Lung (tissue), 12 donors: Measurements from ENCODE around the gene C4BPB. TPM values are rescaled to one million over a fixed set of nuclear protein-coding genes. Genes with fewer than 3 reads are reported as not detected.

Experiments used
- ATAC-seq: fragments of 200-7000 bp; cut with Tn5 transposase; one replicate; pipeline ENCODE4 v1.9.1; 2020; ENCODE audit warnings: moderate number of reproducible peaks; ENCODE audit not compliant: insufficient read depth, low FRiP score
- DNase-seq, 3 donors: peaks; one replicate each; pipeline ENCODE4 v3.0.0-alpha.2; 2013 to 2017
- H3K27ac ChIP-seq, 2 donors: one replicate each; pipeline ENCODE4 v1.5.1; 2013; ENCODE audit warnings: mild to moderate bottlenecking in 2 of 2, moderate library complexity in 2 of 2, control low read depth in 1 of 2, inconsistent platforms in 1 of 2, low read depth in 1 of 2, low read length in 1 of 2
- H3K27me3 ChIP-seq, 3 donors: one replicate each; pipeline ENCODE4 v1.5.1; 2013; ENCODE audit warnings: low read length in 2 of 3; ENCODE audit not compliant: control insufficient read depth in 3 of 3, insufficient read depth in 3 of 3
- H3K36me3 ChIP-seq, 4 donors: one replicate each; pipeline ENCODE4 v1.5.1; 2013; ENCODE audit warnings: low read length in 4 of 4, mild to moderate bottlenecking in 1 of 4, moderate library complexity in 1 of 4; ENCODE audit not compliant: control insufficient read depth in 4 of 4, insufficient read depth in 4 of 4
- H3K4me1 ChIP-seq, 5 donors: one replicate each; pipeline ENCODE4 v1.5.1; 2013; ENCODE audit warnings: low read length in 5 of 5, mild to moderate bottlenecking in 2 of 5, moderate library complexity in 1 of 5; ENCODE audit not compliant: control insufficient read depth in 5 of 5, insufficient read depth in 5 of 5
- H3K4me3 ChIP-seq: one replicate; pipeline ENCODE4 v1.5.1; 2013; ENCODE audit warnings: mild to moderate bottlenecking, control low read depth, moderate library complexity
- H3K9ac ChIP-seq, 2 donors: one replicate each; pipeline ENCODE4 v1.5.1; 2013; ENCODE audit warnings: low read length in 2 of 2, control low read depth in 1 of 2; ENCODE audit not compliant: insufficient read depth in 1 of 2
- H3K9me3 ChIP-seq, 4 donors: one replicate each; pipeline ENCODE4 v1.5.1; 2013; ENCODE audit warnings: low read length in 3 of 4, mild to moderate bottlenecking in 1 of 4, moderate library complexity in 1 of 4; ENCODE audit not compliant: control insufficient read depth in 4 of 4, insufficient read depth in 3 of 4
- CTCF ChIP-seq: IDR thresholded peaks from 2 replicates; pipeline ENCODE4 v1.5.1; 2012; ENCODE audit warnings: mild to moderate bottlenecking; ENCODE audit errors: control extremely low read depth, extremely low read depth
- WGBS, 2 donors: extraction: QIAGEN DNeasy Blood & Tissue Kit; methylation state at CpG; one replicate each; pipeline ENCODE4 v1.1.7; 2013; 5-methylcytosine and 5-hydroxymethylcytosine counted together
- polyA plus RNA-seq, 2 donors: library from polyadenylated mRNA; stranded (reverse); fragments of 200-250 nt; gene quantifications; one replicate each; pipeline ENCODE4 v1.2.1, GENCODE V29; 2013
- total RNA-seq, 2 donors: library from RNA; depleted of rRNA in 1 of 2; stranded (reverse); fragments of >200 nt in 1 of 2; gene quantifications; one replicate each; pipeline ENCODE4 v1.2.1, GENCODE V29; 2014 to 2021
- donor health status: control.
- donor health status: control.
- donor health status: Bipolar disorder and iron deficiency.
- donor health status: healthy.
- donor health status: DM: yes; HTN: yes; CAD: no.

Gene C4BPB
- total and polyA plus RNA-seq, 4 donors: 2.6 to 6.5 (median 4.7) TPM

GRCh38 chr1:207145401-207146058, 56.9 kb downstream of the C4BPB start:
- DNase-seq: no peak
- Histone ChIP-seq H3K27ac (no peak overlapping the region), H3K36me3 (peaks cover 0 to 1% (median 0%) of the 10 kb centered on the region in 4 donors), H3K4me3 (no peak overlapping the region), H3K9ac (no peak overlapping the region), H3K27me3 (no peaks in the 10 kb centered on the region), H3K9me3 (no peaks in the 10 kb centered on the region), H3K4me1 (no peaks in the 10 kb centered on the region)
- ATAC-seq: no peak
- no peak for TF ChIP-seq CTCF
- 45 to 51% methylated on average over 5 of the region's 5 CpGs for WGBS, 2 donors

Other genes starting within 250 kb of the C4BPB start
- not detected for gene IL20, start 223.2 kb upstream of the C4BPB start, total RNA-seq
- under 1 TPM; 0.11 to 0.12 TPM for gene IL20, start 223.2 kb upstream of the C4BPB start, polyA plus RNA-seq
- gene IL24, start 191.4 kb upstream of the C4BPB start, total RNA-seq: not detected
- 1 to 10 TPM in 1 of 2 donors, under 1 TPM in 1; 0.67 to 8.7 TPM for gene IL24, start 191.4 kb upstream of the C4BPB start, polyA plus RNA-seq
- gene FCMR, start 166.9 kb upstream of the C4BPB start, total RNA-seq: 10 to 100 TPM in 1 of 2 donors, 1 to 10 TPM in 1; 8.5 to 10.5 TPM
- 10 to 100 TPM in 1 of 2 donors, 1 to 10 TPM in 1; 3.6 to 13.3 TPM for gene FCMR, start 166.9 kb upstream of the C4BPB start, polyA plus RNA-seq
- 100 to 1,000 TPM; 381 to 845 TPM for gene PIGR, start 142.4 kb upstream of the C4BPB start, total RNA-seq
- 100 to 1,000 TPM; 131 to 216 TPM for gene PIGR, start 142.4 kb upstream of the C4BPB start, polyA plus RNA-seq
- gene FCAMR, start 118.4 kb upstream of the C4BPB start, total RNA-seq: under 1 TPM in 1 of 2 donors, not detected in 1; 0.40 TPM
- gene FCAMR, start 118.4 kb upstream of the C4BPB start, polyA plus RNA-seq: under 1 TPM in 1 of 2 donors, not detected in 1; 0.18 TPM
- 100 to 1,000 TPM; 123 to 130 TPM for gene C1orf116, start 56.1 kb upstream of the C4BPB start, total RNA-seq
- 10 to 100 TPM; 27.7 to 59.9 TPM for gene C1orf116, start 56.1 kb upstream of the C4BPB start, polyA plus RNA-seq
- gene YOD1, start 37.7 kb upstream of the C4BPB start, total RNA-seq: 10 to 100 TPM in 1 of 2 donors, 1 to 10 TPM in 1; 7.1 to 34.4 TPM
- 1 to 10 TPM; 3.4 to 3.7 TPM for gene YOD1, start 37.7 kb upstream of the C4BPB start, polyA plus RNA-seq
- 10 to 100 TPM; 50.8 to 52.3 TPM for gene PFKFB2, start 35.6 kb upstream of the C4BPB start, total RNA-seq
- 10 to 100 TPM; 19.9 to 28.4 TPM for gene PFKFB2, start 35.6 kb upstream of the C4BPB start, polyA plus RNA-seq
- gene C4BPA, start 15.4 kb downstream of the C4BPB start, total RNA-seq: 100 to 1,000 TPM; 158 to 203 TPM
- gene C4BPA, start 15.4 kb downstream of the C4BPB start, polyA plus RNA-seq: 100 to 1,000 TPM in 1 of 2 donors, 10 to 100 TPM in 1; 21.2 to 213 TPM
- gene CD55, start 232.8 kb downstream of the C4BPB start, total RNA-seq: 100 to 1,000 TPM; 160 to 293 TPM
- 100 to 1,000 TPM; 243 to 267 TPM for gene CD55, start 232.8 kb downstream of the C4BPB start, polyA plus RNA-seq